CD4-positive, alpha-beta T cell treated with Interleukin-1 beta for 1 hour (primary cell): ENCODE measurements around the gene TEX264.
"Not testable (repeated sequence)": the region's sequence is repeated elsewhere in the genome, so short reads cannot be mapped to it uniquely, and the experiment has no call there.

Experiments used
- DNase-seq, 2 donors: peaks; one replicate each; pipeline ENCODE4 v3.0.0-alpha.2; 2020 to 2022

The TEX264 gene

GRCh38 chr3:51717947-51718346, 46.9 kb downstream of the TEX264 start:
- no peak for DNase-seq

DNA sequence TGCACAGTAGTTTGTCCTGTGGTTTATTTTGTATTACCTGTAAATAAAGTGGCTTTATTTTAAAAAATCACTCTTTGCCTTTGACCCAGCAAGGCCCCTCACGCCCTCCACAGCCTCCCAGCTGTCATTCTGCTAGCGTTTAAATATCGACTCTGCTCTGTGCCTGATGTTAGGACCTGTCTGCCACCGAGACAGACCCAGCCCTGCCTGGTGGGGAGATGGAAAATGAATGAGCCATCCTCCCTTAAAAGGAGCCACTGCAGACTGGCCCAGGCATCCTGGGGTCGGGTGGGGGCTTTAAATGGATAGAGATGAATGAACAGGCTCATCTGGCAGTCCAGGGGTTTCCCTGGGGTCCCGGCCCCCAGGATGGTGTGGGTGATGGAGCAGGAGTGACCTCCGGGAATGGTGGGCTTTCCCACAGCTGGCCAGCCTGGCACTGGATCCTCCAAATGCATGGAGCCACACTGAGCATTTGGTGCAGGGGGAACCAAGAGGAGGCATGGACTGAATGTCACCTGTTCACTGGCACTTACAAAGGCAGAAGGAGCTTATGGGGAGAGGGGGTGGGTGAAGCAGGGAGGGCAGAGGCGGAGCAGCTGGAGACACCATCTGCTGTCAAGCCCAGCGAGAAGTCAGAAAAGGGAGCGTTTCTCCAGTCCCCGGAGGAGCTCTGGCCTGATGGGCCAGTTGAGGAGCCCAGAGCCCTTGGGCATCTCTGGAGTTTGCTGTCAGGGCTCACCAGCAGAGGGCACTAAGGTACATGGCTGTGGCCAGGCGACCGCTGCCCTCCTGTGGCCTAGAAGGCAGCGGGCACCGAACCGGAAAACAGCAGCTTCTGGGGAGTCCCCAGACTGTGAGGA, 47.7 kb downstream of the TEX264 start:
- DNase-seq: peak; percentile 54 to 64

DNA sequence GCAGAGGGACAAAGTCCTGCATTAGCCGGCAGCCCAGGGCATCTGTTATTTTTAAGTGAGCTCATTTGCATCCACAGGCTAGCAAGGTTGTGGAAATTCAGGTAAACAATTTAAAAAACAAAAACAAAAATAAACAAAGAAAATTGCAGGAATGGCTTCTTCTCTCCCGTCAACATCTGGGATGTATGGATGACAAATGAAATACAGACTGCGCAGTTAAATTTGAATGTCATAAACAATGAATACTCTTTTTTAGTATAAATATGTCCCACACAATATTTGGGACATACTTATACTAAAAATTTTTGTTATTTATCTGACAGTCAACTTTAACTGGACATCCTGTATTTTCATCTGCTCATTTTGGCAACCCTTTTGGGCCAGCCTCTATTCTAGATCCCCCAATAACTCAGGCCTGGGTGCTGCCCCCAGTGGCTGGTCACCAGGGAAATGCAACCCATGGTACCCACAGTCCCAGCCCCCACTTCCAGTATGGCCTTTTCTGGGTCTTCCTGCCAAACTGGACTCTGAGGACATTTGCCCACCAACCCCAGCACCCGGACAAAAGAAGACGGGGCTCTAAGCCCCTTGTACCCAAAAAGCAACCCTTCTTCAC, 48.5 kb downstream of the TEX264 start:
- no peak for DNase-seq

GRCh38 chr3:51720292-51721061, 49.4 kb downstream of the TEX264 start:
- no peak for DNase-seq

- no peak for DNase-seq
These were observed 50.2 kb downstream of the TEX264 start for GRCh38 chr3:51721062-51721745.

- no peak for DNase-seq
These were observed 51.3 kb downstream of the TEX264 start for GRCh38 chr3:51722362-51722761.

- no peak for DNase-seq
These were observed 56.4 kb downstream of the TEX264 start for GRCh38 chr3:51727500-51727899.

DNA sequence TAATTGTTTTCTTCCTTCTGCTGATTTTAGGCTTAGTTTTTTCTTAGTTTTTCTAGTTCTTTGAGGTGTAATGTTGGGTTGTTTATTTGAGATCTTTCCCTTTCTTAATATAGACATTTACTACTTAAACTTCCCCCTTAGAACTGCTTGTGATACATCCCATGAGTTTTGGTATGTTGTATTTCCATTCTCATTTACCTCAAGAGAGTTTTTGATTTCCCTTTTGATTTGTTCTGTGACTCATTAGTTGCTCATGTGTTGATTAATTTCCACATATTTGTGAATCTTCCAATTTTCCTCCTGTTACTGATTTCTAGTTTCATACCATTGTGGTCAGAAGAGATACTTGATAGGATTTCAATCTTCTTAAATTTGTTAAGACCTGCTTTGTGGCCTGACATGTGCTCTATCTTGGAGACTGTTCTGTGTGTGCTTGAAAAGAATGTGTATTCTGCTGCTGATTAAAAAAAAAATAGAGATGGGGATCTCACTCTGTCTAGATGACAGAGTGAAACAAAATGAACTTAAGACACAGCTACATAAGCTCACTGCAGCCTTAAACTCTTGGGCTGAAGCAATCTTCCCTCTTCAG, 58.1 kb downstream of the TEX264 start:
- no peak for DNase-seq

DNA sequence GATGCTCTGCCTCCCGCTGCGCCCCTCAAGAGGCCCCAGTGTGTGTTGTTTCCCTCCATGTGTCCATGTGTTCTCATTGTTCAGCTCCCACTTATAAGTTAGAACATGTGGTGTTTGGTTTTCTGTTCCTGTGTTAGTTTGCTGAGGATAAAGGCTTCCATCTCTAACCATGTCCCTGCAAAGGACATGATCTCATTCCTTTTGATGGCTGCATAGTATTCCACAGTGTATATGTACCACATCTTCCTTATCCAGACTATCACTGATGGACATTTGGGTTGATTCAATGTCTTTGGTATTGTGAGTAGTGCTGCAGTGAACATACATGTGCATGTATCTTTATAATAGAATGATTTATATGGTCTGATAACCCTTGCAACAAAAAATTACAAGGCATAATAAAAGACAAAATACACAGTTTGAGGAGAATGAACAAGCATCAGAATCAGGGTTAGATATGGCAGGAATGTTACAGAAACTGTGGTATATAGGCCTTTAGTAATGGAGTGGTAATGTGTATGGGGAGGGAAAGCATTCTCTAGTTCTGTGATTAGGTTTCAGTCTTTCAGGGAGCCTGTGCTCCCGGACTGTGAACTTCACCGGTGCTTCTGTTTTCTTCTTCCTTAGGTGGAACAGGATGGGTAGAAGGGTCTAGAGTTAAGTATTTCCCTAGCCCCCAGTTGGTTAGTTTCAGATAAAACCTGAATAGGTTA, 63.0 kb downstream of the TEX264 start:
- no peak for DNase-seq

DNA sequence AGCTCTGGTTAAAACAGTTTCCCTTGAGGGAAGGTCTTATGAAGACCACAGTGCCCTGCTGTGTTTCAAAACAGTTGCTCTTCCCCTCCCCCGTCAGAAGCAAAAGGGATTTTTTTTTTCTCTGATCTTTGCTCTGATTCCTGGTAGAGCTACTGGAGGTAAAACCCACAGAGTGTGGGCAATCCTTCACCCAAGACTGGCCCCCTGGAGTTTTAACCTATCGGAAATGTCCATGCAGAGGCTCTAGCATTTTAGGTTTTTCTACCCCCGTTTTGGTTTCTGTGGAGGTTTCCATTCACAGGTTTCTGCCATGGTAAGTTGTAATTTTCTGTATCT, 63.5 kb downstream of the TEX264 start:
- DNase-seq: no peak

GRCh38 chr3:51735039-51735438, 64.0 kb downstream of the TEX264 start:
- DNase-seq: no peak

DNA sequence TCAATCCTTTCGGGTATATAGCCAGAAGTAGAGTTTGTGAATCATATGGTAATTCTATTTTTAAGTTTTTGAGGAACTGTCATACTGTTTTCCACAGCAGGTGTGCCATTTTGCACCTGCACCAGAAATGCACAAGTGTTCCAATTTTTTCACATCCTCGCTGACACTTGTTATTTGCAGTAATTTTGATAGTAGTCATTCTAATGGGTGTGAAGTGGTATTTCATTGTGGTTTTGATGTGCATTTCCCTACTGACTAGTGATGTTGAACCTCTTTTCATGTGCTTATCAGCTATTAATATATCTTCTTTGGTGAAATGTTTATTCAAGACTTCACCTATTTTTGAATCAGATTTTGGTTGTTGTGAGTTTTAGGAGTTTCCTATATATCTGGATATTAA, 64.9 kb downstream of the TEX264 start:
- DNase-seq: no peak

GRCh38 chr3:51739110-51739509, 68.1 kb downstream of the TEX264 start:
- no peak for DNase-seq

GRCh38 chr3:51742320-51742719, 71.3 kb downstream of the TEX264 start:
- not testable (repeated sequence) for DNase-seq

DNA sequence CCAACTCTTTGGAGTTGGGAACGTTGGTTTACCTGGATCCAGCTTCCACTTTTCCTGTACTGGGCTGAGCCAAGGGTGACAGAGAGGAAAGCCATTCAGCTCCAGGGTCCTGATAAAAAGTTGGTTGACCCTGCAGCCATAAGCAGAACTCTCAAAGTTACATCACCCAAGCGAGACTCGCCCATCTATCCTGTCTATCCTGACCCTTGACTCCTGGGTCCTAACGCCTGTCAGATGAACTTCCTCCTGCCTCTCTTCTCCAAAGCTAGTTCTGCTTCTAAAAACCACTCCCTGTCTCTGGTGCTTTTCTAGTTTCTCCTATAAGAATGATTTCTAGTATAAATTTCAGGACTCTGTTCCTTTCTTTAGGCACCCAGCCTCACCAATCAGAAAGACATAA, 71.9 kb downstream of the TEX264 start:
- DNase-seq: peak; percentile 6 to 36

DNA sequence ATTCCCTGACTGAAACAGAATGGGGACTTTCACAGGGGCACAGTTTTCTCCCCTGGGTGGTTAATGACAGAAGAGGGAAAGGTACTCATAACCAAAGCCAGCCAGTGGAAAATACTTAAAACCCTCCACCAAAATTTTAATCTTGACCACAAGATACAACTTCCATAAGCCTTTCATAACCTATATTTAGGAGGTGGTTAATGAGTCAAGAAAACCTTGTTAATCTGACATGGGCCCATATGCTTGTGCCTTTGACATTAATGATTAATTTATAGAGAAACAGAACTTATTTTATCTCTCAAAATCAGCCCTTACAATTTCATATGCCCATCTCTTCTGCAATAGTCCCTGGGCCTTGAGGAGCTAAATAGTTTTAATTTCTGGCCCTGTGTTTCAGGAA, 76.8 kb downstream of the TEX264 start:
- DNase-seq: no peak

DNA sequence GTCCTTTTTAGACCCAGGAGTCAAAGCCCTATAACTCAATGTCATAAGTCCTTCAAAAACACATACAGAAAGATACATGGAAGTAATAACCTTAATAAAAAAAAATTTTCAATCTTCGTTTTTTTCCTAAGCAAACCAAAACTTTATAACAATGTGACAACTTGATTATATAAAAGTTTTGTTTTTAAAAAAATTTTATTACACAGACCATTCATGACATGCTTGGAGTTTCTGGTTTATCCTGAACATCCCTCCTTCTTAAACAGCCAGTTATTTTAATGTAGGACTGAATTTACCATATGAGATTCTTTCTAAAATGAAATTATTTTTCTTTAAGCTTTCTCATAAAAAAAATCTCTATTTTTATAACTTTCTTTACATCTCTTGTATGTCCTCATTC, 77.3 kb downstream of the TEX264 start:
- no peak for DNase-seq

- no peak for DNase-seq
These were observed 79.8 kb downstream of the TEX264 start for GRCh38 chr3:51750878-51751277.

GRCh38 chr3:51751287-51751686, 80.2 kb downstream of the TEX264 start:
- no peak for DNase-seq
